NCI-H128 (cell line): ENCODE data around the gene GRPEL1.
A peak's percentile ranks its signal among the peaks of the same experiment; 100 is the strongest.

Source experiments
- DNase-seq: peaks from one replicate; lab custom pipeline; 2025; ENCODE audit not compliant: unreplicated experiment; lab: John Stamatoyannopoulos, UW

The GRPEL1 gene

GRCh38 chr4:7045961-7046921, 21.6 kb downstream of the GRPEL1 start:
- no peak for DNase-seq

GRCh38 chr4:7045553-7045952, 22.3 kb downstream of the GRPEL1 start:
- no peak for DNase-seq

GRCh38 chr4:7044137-7044930, 23.5 kb downstream of the GRPEL1 start:
- DNase-seq = no peak

GRCh38 chr4:7043284-7044136, 24.4 kb downstream of the GRPEL1 start, which contains the start of gene TADA2B:
Gene TADA2B (plus strand): TSS chr4:7043372. CDS start chr4:7043580, 208 bp downstream.
- DNase-seq = no peak

GRCh38 chr4:7042503-7043283, 25.2 kb downstream of the GRPEL1 start:
- DNase-seq = peak; percentile 81

GRCh38 chr4:7041801-7042502, 25.9 kb downstream of the GRPEL1 start:
- no peak for DNase-seq

- DNase-seq = no peak
Measured at GRCh38 chr4:7041246-7041645, 26.6 kb downstream of the GRPEL1 start.

- no peak for DNase-seq
Measured at GRCh38 chr4:7040765-7041164, 27.1 kb downstream of the GRPEL1 start.

GRCh38 chr4:7037425-7037824, 30.4 kb downstream of the GRPEL1 start:
- no peak for DNase-seq

GRCh38 chr4:7034262-7035081, 33.4 kb downstream of the GRPEL1 start:
- no peak for DNase-seq

GRCh38 chr4:7032596-7032995, 35.3 kb downstream of the GRPEL1 start:
- no peak for DNase-seq

- DNase-seq = no peak
Measured at GRCh38 chr4:7031558-7032449, 36.1 kb downstream of the GRPEL1 start.

- DNase-seq = no peak
Measured at GRCh38 chr4:7030856-7031255, 37.0 kb downstream of the GRPEL1 start.

- no peak for DNase-seq
Measured at GRCh38 chr4:7029921-7030320, 37.9 kb downstream of the GRPEL1 start.

- no peak for DNase-seq
Measured at GRCh38 chr4:7029212-7029611, 38.7 kb downstream of the GRPEL1 start.

GRCh38 chr4:7027913-7028312, 40.0 kb downstream of the GRPEL1 start:
- no peak for DNase-seq

- no peak for DNase-seq
Measured at GRCh38 chr4:7027284-7027683, 40.6 kb downstream of the GRPEL1 start.

- DNase-seq = no peak
Measured at GRCh38 chr4:7026107-7026506, 41.8 kb downstream of the GRPEL1 start.
